ENCODE results near the gene LYPD6B. TPM values are rescaled to one million over a fixed set of nuclear protein-coding genes. Genes with fewer than 3 reads are reported as not detected.

LYPD6B gene
- total and polyA plus RNA-seq, 10 of the 15 experiments (the other 5 are each of a cell fraction or from before 2014, with no cell fraction given): 1.0 to 6.6 (median 4.0) TPM

DNA sequence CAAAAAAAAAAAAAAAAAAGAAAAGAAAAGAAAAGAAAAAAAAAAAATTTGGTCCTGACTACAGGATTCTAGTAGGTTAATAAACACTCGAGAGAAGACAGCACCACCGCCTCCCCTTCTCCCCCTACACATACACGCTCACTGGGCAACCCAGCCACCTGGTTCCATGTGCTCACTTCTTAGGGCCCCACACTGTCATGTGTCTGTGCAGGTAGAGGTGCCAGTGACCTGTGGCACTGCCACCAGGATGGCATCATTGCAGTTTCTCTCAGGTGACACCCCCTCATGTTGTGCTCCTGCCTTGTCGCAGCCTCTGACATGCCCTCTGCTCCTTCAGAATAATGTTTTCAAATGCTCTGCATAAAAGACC lies 39.7 kb upstream of the LYPD6B start:
- Histone ChIP-seq H3K27me3 (replicated peaks in 1 of 2; ENCODE audit: control insufficient read depth in 2 of 2, insufficient read depth in 2 of 2, low read length in 1 of 2) (no peaks in the 10 kb centered on the region), H3K4me2 (ENCODE audit: control insufficient read depth, insufficient read depth) (no peak overlapping the region), H3K9me3 (replicated peaks; ENCODE audit: control insufficient read depth, insufficient read depth, low read length) (no peaks in the 10 kb centered on the region), H3K9ac (ENCODE audit: control insufficient read depth, insufficient read depth, low read length) (no peak overlapping the region), H3K4me3 (no peak overlapping the region), H2AFZ (ENCODE audit: control insufficient read depth, low read depth, low read length) (no peak overlapping the region), H3K27ac (ENCODE audit: control insufficient read depth, insufficient read depth) (no peak overlapping the region), H4K20me1 (ENCODE audit: control insufficient read depth, insufficient read depth) (no peaks in the 10 kb centered on the region), H3K36me3 (ENCODE audit: control insufficient read depth in 2 of 2, insufficient read depth in 2 of 2, low read length in 1 of 2) (no peaks in the 10 kb centered on the region), H3K79me2 (ENCODE audit: control insufficient read depth, insufficient read depth, low read length) (no peaks in the 10 kb centered on the region), H3K4me1 (ENCODE audit: control insufficient read depth, insufficient read depth, low read length) (peaks cover 4% of the 10 kb centered on the region; the same call in 1 of the 2 replicates)
- ChIA-PET POLR2A (no interaction called here), CTCF (no interaction called here), SMC1A (ENCODE audit: uncharacterized antibody, unreplicated experiment) (no interaction called here), RAD21 (ENCODE audit: unreplicated experiment) (no interaction called here)
- no peak for TF ChIP-seq EP300 (IDR thresholded peaks at IDR 0.05; ENCODE audit: borderline replicate concordance in 1 of 2, control insufficient read depth in 1 of 2, low read depth in 2 of 2, low read length in 2 of 2)
- TF ChIP-seq KAT2A (conservative IDR thresholded peaks at IDR 0.05; ENCODE audit: control insufficient read depth, low read depth, low read length): no peak
- TF ChIP-seq CREM (IDR thresholded peaks at IDR 0.05; ENCODE audit: low read depth): no peak
- TF ChIP-seq MTA3 (IDR thresholded peaks at IDR 0.05; ENCODE audit: borderline replicate concordance, low read length): no peak
- no peak for TF ChIP-seq ATF7 (IDR thresholded peaks at IDR 0.05; ENCODE audit: low read depth)
- no peak for TF ChIP-seq PML (IDR thresholded peaks at IDR 0.05; ENCODE audit: low read length)
- TF ChIP-seq HCFC1 (IDR thresholded peaks at IDR 0.05; ENCODE audit: low read length): no peak
- TF ChIP-seq CEBPB (IDR thresholded peaks at IDR 0.05; ENCODE audit: borderline replicate concordance in 1 of 2, low read depth in 2 of 2, low read length in 2 of 2): no peak
- TF ChIP-seq MTA2 (IDR thresholded peaks at IDR 0.05; ENCODE audit: low read depth): no peak
- TF ChIP-seq JUND (IDR thresholded peaks at IDR 0.05; ENCODE audit: low read depth, low read length): no peak
- TF ChIP-seq, protein P1, sequence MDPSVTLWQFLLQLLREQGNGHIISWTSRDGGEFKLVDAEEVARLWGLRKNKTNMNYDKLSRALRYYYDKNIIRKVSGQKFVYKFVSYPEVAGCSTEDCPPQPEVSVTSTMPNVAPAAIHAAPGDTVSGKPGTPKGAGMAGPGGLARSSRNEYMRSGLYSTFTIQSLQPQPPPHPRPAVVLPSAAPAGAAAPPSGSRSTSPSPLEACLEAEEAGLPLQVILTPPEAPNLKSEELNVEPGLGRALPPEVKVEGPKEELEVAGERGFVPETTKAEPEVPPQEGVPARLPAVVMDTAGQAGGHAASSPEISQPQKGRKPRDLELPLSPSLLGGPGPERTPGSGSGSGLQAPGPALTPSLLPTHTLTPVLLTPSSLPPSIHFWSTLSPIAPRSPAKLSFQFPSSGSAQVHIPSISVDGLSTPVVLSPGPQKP (IDR thresholded peaks at IDR 0.05; ENCODE audit: low read depth, low read length): no peak
- TF ChIP-seq, protein P2, sequence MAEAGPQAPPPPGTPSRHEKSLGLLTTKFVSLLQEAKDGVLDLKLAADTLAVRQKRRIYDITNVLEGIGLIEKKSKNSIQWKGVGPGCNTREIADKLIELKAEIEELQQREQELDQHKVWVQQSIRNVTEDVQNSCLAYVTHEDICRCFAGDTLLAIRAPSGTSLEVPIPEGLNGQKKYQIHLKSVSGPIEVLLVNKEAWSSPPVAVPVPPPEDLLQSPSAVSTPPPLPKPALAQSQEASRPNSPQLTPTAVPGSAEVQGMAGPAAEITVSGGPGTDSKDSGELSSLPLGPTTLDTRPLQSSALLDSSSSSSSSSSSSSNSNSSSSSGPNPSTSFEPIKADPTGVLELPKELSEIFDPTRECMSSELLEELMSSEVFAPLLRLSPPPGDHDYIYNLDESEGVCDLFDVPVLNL (IDR thresholded peaks at IDR 0.05; ENCODE audit: low read depth, low read length): no peak
- TF ChIP-seq, protein P3, sequence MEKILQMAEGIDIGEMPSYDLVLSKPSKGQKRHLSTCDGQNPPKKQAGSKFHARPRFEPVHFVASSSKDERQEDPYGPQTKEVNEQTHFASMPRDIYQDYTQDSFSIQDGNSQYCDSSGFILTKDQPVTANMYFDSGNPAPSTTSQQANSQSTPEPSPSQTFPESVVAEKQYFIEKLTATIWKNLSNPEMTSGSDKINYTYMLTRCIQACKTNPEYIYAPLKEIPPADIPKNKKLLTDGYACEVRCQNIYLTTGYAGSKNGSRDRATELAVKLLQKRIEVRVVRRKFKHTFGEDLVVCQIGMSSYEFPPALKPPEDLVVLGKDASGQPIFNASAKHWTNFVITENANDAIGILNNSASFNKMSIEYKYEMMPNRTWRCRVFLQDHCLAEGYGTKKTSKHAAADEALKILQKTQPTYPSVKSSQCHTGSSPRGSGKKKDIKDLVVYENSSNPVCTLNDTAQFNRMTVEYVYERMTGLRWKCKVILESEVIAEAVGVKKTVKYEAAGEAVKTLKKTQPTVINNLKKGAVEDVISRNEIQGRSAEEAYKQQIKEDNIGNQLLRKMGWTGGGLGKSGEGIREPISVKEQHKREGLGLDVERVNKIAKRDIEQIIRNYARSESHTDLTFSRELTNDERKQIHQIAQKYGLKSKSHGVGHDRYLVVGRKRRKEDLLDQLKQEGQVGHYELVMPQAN (conservative IDR thresholded peaks at IDR 0.05): no peak
- no peak for TF ChIP-seq ZBED1 (IDR thresholded peaks at IDR 0.05; ENCODE audit: borderline replicate concordance)
- TF ChIP-seq, protein P4, sequence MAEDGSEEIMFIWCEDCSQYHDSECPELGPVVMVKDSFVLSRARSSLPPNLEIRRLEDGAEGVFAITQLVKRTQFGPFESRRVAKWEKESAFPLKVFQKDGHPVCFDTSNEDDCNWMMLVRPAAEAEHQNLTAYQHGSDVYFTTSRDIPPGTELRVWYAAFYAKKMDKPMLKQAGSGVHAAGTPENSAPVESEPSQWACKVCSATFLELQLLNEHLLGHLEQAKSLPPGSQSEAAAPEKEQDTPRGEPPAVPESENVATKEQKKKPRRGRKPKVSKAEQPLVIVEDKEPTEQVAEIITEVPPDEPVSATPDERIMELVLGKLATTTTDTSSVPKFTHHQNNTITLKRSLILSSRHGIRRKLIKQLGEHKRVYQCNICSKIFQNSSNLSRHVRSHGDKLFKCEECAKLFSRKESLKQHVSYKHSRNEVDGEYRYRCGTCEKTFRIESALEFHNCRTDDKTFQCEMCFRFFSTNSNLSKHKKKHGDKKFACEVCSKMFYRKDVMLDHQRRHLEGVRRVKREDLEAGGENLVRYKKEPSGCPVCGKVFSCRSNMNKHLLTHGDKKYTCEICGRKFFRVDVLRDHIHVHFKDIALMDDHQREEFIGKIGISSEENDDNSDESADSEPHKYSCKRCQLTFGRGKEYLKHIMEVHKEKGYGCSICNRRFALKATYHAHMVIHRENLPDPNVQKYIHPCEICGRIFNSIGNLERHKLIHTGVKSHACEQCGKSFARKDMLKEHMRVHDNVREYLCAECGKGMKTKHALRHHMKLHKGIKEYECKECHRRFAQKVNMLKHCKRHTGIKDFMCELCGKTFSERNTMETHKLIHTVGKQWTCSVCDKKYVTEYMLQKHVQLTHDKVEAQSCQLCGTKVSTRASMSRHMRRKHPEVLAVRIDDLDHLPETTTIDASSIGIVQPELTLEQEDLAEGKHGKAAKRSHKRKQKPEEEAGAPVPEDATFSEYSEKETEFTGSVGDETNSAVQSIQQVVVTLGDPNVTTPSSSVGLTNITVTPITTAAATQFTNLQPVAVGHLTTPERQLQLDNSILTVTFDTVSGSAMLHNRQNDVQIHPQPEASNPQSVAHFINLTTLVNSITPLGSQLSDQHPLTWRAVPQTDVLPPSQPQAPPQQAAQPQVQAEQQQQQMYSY (CRISPR knock-in tag; IDR thresholded peaks at IDR 0.05): no peak
- WGBS (ENCODE audit: insufficient coverage, insufficient replicate concordance, low lambda C conversion rate, missing lambda C conversion rate): 75% methylated on average over 4 of the region's 4 CpGs
- DNase-seq (ENCODE audit: low read depth, low spot score) (no peak), FAIRE-seq (no peak), ATAC-seq (no peak)
- intact Hi-C loops (cut with micrococcal nuclease; ENCODE audit: unreplicated experiment) (no loop called here), in situ Hi-C loops (cut with MboI) (no loop called here)
- no TSS peak for BruUV-seq (replicated peaks)
